Sigmoid colon (tissue), 7 donors: ENCODE results near the gene ST7L. TPM values are rescaled to one million over a fixed set of nuclear protein-coding genes. Genes with fewer than 3 reads are reported as not detected.

Experiments used
- DNase-seq: peaks from one replicate; pipeline ENCODE4 v3.0.0-alpha.2; 2019
- H3K27ac ChIP-seq, 4 donors: fragments of 200-600 bp; sonication (generic); one replicate each; pipeline ENCODE4 v1.5.1; 2016 to 2019; ENCODE audit warnings: mild to moderate bottlenecking in 1 of 4
- H3K27me3 ChIP-seq, 3 donors: fragments of 200-600 bp; sonication (generic); one replicate each; pipeline ENCODE4 v1.5.1; 2019; ENCODE audit warnings: mild to moderate bottlenecking in 1 of 3
- H3K36me3 ChIP-seq, 4 donors: fragments of 200-600 bp; sonication (generic); one replicate each; pipeline ENCODE4 v1.5.1; 2016 to 2019
- H3K4me1 ChIP-seq, 4 donors: fragments of 200-600 bp; sonication (generic); one replicate each; pipeline ENCODE4 v1.5.1; 2017 to 2019
- H3K4me3 ChIP-seq, 4 donors: fragments of 200-600 bp; sonication (generic); one replicate each; pipeline ENCODE4 v1.5.1; 2017 to 2019; ENCODE audit warnings: mild to moderate bottlenecking in 2 of 4, moderate library complexity in 1 of 4
- H3K9me3 ChIP-seq, 4 donors: fragments of 200-600 bp in 3 of 4; sonication (generic) in 3 of 4; one replicate each; pipeline versions ENCODE4 v1.5.1 to v1.6.1; 2013 to 2019
- CTCF ChIP-seq, 4 experiments: fragments of 450-650 bp in 3 of 4; fragments of 200-600 bp in 1 of 4; IDR thresholded peaks; one replicate each; pipeline ENCODE4 v1.5.1; 2016 to 2019; ENCODE audit warnings: antibody characterized with exemption in 4 of 4, mild to moderate bottlenecking in 3 of 4, moderate library complexity in 2 of 4
- EP300 ChIP-seq, 4 donors: sonication (generic); formaldehyde crosslinking; IDR thresholded peaks; one replicate each; pipeline ENCODE4 v1.6.1; 2017; ENCODE audit warnings: antibody characterized with exemption in 4 of 4
- POLR2A ChIP-seq, 2 donors: fragments of 450-650 bp; IDR thresholded peaks; one replicate each; pipeline ENCODE4 v1.6.1; 2016; ENCODE audit warnings: antibody characterized with exemption in 2 of 2, mild to moderate bottlenecking in 2 of 2, moderate library complexity in 2 of 2
- POLR2AphosphoS5 ChIP-seq, 4 donors: sonication (generic); formaldehyde crosslinking; IDR thresholded peaks; one replicate each; pipeline ENCODE4 v1.6.1; 2017; ENCODE audit warnings: antibody characterized with exemption in 4 of 4
- WGBS, 2 donors: extraction: QIAGEN DNeasy Blood & Tissue Kit; methylation state at CpG; one replicate each; pipeline ENCODE4 v1.1.7; 2013; 5-methylcytosine and 5-hydroxymethylcytosine counted together
- intact Hi-C: fragments of 100-400 bp; cut with DNase I; formaldehyde crosslinking; loops from one replicate; pipeline ENCODE4 v1.15.1; 2023
- polyA plus RNA-seq, 3 donors: library from polyadenylated mRNA; stranded (reverse); fragments of 200-250 nt; gene quantifications; one replicate each; pipeline ENCODE4 v1.2.3, GENCODE V29; 2013
- total RNA-seq, 4 donors: library from RNA; depleted of rRNA; stranded (reverse); fragments of >200 nt; gene quantifications; one replicate each; pipeline ENCODE4 v1.1.0, GENCODE V29; 2016
- donor health status: healthy with polysubstance abuse.
- donor health status: Bipolar disorder and iron deficiency.
- donor health status: healthy.

The ST7L gene
- total and polyA plus RNA-seq, 7 donors, result 1.8 to 68.0 (median 22.7) TPM

- peak; percentile 86 to 88 for TF ChIP-seq POLR2A (IDR thresholded peaks at IDR 0.05)
- peak; percentile 94 to 97 (median 96) for TF ChIP-seq POLR2AphosphoS5 (IDR thresholded peaks at IDR 0.05)
- TF ChIP-seq CTCF (IDR thresholded peaks at IDR 0.05), result no peak
- peak in 3 of 4 donors; percentile 1 to 47 (median 8) for TF ChIP-seq EP300 (IDR thresholded peaks at IDR 0.05)
- WGBS, 2 donors, result 0% methylated on average over 50 of the region's 50 CpGs
- intact Hi-C loops, result loop anchor here (1.0 to 2.0 kb wide), 4 partner anchors 55 to 225 kb away; partner anchors contain the start of genes MOV10, PPM1J and RHOC
These were observed 806 bp upstream of the ST7L start, which contains the start of gene CAPZA1 for GRCh38 chr1:112619518-112620376. Gene CAPZA1 (plus strand): TSS chr1:112619832. CDS start chr1:112619845, 13 bp downstream.

GRCh38 chr1:112618114-112618720 is 724 bp downstream of the ST7L start:
- no peak for TF ChIP-seq EP300 (IDR thresholded peaks at IDR 0.05)
- peak in 1 of 4 donors; percentile 38 for TF ChIP-seq POLR2AphosphoS5 (IDR thresholded peaks at IDR 0.05)
- Histone ChIP-seq H3K4me1 (peaks cover 0 to 40% (median 35%) of the 10 kb centered on the region in 4 donors), H3K27ac (peak overlapping the region; percentile 94 to 99 (median 96)), H3K4me3 (peak overlapping the region; percentile 63 to 97 (median 90)), H3K27me3 (no peaks in the 10 kb centered on the region), H3K36me3 (peaks cover 0 to 32% (median 8%) of the 10 kb centered on the region in 4 donors), H3K9me3 (no peaks in the 10 kb centered on the region)
- intact Hi-C loops, result loop anchor here (2.0 kb wide), 3 partner anchors 57 to 223 kb away; partner anchors contain the start of genes MOV10 and PPM1J
- 0% methylated on average over 12 of the region's 12 CpGs for WGBS, 2 donors
- no peak for DNase-seq

More at GRCh38 chr1:112619518-112620376, 806 bp upstream of the ST7L start, which contains the start of gene CAPZA1:
- DNase-seq, result peak; percentile 96
- Histone ChIP-seq H3K27ac (peak within 1 kb of the TSS; percentile 94 to 99 (median 96)), H3K9me3 (no peaks in the 10 kb centered on the region), H3K4me3 (peak within 1 kb of the TSS; percentile 63 to 97 (median 90)), H3K36me3 (peaks cover 0 to 19% (median 6%) of the 10 kb centered on the region in 4 donors), H3K4me1 (peaks cover 0 to 42% (median 36%) of the 10 kb centered on the region in 4 donors), H3K27me3 (no peaks in the 10 kb centered on the region)

GRCh38 chr1:112614460-112615065 is 4.4 kb downstream of the ST7L start:
- no peak for DNase-seq
- no peak overlapping the region for H3K27ac ChIP-seq
- H3K27me3 ChIP-seq, result no peaks in the 10 kb centered on the region
- intact Hi-C loops, result no loop called here
- H3K36me3 ChIP-seq, result peaks cover under 1 to 67% (median 22%) of the 10 kb centered on the region in 4 donors
- no peaks in the 10 kb centered on the region for H3K9me3 ChIP-seq
- 39 to 74% methylated on average over 6 of the region's 6 CpGs for WGBS, 2 donors
- H3K4me3 ChIP-seq, result no peak overlapping the region
- H3K4me1 ChIP-seq, result peaks cover 0 to 16% (median 14%) of the 10 kb centered on the region in 4 donors
- no peak for TF ChIP-seq EP300 (IDR thresholded peaks at IDR 0.05)
- TF ChIP-seq POLR2A (IDR thresholded peaks at IDR 0.05), result no peak
- peak in 1 of 4 experiments; percentile 7 for TF ChIP-seq CTCF (IDR thresholded peaks at IDR 0.05)

GRCh38 chr1:112605633-112606327 is 13.2 kb downstream of the ST7L start:
- no peak for DNase-seq
- Histone ChIP-seq H3K36me3 (peaks cover 5 to 92% (median 29%) of the 10 kb centered on the region in 4 donors), H3K27ac (no peak overlapping the region), H3K4me3 (no peak overlapping the region), H3K9me3 (no peaks in the 10 kb centered on the region), H3K4me1 (no peaks in the 10 kb centered on the region), H3K27me3 (no peaks in the 10 kb centered on the region)
- intact Hi-C loops, result no loop called here
- no peak for TF ChIP-seq EP300 (IDR thresholded peaks at IDR 0.05)
- TF ChIP-seq CTCF (IDR thresholded peaks at IDR 0.05), result no peak
- TF ChIP-seq POLR2A (IDR thresholded peaks at IDR 0.05), result no peak
- TF ChIP-seq POLR2AphosphoS5 (IDR thresholded peaks at IDR 0.05), result no peak
- WGBS, 2 donors, result 86 to 90% methylated on average over 4 of the region's 4 CpGs
